HG03103 (cell line): ENCODE data around the gene EDNRB.

Source experiments
- ATAC-seq: cut with Tn5 transposase; IDR thresholded peaks from one replicate; pipeline ENCODE4 v1.9.1; 2021; ENCODE audit warnings: low read depth; ENCODE audit not compliant: unreplicated experiment

EDNRB gene

GRCh38 chr13:77898097-77898496 is 20.5 kb downstream of the EDNRB start:
- ATAC-seq: peak; percentile 99

DNA sequence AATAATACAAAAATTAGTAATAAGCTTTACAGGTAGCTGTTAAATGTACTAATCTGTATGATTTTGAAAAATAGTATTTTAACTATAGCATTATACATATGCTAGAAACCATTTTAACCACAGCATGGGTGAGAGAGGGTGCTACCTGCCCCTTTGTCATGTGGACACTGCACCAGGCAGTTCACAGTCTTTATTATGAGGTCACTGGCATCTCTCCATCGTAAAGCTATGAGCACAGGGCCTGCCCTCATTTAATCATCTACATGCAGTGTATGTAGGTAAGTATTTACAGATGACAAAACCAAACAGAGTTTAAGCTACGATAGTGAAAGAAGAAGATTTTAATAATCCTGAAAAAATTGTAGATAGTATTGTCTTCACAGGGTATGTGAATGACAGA is 21.7 kb downstream of the EDNRB start:
- ATAC-seq: no peak

DNA sequence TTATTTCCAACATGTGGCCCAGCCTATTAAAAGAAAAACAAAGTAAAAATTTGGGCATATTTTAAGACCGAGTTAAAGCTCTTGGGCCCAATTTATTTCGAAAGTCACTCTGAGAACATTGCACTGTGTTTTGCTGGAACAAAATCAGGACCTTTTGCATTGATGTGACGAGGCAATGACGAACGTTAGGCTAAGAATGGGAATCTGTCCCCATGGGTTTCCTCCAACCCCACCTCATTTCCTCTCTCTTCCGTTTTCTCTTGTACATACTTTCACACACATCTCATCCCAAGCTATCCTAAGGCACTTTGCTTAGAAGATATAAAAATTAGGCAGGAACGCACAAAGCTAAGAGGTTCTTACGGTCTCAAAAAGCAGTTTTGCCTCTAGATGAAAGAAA is 22.1 kb downstream of the EDNRB start:
- no peak for ATAC-seq

DNA sequence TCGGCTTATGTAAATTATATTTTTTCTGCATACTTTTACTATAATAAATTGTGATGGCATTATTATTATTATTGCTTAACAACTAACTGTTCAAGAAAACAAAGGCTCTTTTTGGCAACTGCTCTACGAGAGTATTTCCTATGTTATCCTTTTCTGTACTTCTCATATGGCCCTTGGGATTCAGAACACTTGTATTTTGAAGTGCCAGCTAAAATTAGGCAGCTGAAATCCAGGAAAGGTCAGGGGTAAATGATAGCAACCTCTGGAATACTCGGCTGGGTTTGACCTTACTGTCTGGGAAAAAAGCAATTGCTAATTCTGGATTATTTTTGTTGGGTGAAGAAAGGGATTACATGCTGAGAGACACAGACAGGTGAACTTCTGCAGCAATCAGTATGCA is 23.9 kb downstream of the EDNRB start:
- no peak for ATAC-seq

GRCh38 chr13:77893066-77893465 is 25.6 kb downstream of the EDNRB start:
- ATAC-seq: no peak

DNA sequence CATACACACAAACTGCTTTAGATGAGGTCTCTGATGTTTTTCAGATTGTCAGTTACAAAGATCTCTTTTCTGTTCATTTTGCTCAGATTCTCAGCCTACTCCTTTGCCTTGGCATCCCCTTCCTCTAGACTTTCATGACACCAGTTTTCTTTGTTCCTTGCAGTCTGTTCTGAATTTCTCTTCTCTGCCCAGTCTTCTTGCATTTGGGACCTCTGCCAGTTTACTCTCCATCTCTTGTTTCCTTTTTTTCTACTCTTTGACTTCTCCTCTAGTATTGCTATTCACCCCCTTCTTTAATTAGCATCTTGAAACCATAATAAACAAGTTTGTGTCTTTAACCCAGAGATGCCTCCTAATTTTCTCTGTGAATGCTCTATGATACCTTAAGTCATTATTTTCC is 26.1 kb downstream of the EDNRB start:
- ATAC-seq: no peak

- ATAC-seq: no peak
Observed at GRCh38 chr13:77891486-77891885, 27.1 kb downstream of the EDNRB start.

GRCh38 chr13:77891041-77891440 is 27.6 kb downstream of the EDNRB start:
- ATAC-seq: no peak

GRCh38 chr13:77883328-77883727 is 35.3 kb downstream of the EDNRB start:
- ATAC-seq: no peak

GRCh38 chr13:77878190-77878589 is 40.4 kb downstream of the EDNRB start:
- no peak for ATAC-seq

DNA sequence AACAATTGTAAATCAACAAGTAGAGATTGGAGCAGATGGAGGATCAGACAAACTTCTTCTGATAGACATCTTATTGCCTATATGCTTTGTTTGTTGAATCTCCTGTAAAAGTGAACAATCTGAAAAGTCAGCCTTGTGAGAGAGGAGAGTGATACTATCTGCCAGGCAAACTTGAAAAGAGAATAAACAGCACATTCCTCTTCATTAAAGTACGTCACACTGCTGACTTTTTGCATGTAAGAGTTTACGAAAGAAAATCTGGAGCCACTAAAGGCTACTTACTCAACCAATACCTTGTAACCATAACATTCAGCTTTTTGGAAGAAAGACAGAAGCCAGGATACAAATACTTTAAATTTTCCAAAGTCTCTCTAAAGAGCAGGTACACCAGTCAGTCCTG is 42.5 kb downstream of the EDNRB start:
- no peak for ATAC-seq

DNA sequence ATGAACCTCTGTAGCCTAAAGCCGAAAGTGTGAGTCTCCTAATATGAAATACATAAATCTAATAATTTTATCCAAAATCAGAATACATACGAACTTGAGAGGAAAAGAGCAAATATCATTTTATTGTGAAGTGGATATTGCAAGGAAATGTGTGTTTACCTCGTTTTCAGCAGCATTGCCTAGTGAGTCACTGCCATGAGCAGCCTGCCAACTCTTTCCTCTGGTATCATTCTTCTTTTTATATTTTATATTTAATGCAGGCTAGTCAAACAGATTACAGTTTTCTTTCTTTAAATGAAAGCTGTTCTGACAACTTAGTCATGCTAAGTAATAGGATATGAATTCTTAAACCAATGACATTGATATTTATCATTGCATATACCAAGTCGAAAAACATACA is 44.2 kb downstream of the EDNRB start:
- ATAC-seq: no peak

GRCh38 chr13:77872995-77873394 is 45.6 kb downstream of the EDNRB start:
- no peak for ATAC-seq

DNA sequence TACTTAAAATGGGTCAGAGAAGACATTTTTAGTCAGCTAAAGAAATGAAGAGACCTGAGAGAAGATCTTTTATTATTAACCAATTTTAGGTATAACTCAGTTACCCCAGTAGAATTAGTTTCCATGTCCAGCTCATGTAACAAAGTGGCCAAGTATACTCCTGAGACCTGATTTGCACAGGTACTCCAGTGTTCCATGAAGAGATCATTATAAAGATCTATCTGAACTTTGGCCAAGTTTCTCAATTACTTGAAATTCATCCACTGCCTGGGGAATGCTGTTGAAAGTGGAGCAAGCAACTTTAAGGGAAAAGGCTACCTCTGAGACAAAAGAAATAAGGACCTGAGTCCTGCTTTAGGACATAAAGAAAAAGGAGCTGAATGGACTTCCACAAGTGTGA is 47.0 kb downstream of the EDNRB start:
- no peak for ATAC-seq

DNA sequence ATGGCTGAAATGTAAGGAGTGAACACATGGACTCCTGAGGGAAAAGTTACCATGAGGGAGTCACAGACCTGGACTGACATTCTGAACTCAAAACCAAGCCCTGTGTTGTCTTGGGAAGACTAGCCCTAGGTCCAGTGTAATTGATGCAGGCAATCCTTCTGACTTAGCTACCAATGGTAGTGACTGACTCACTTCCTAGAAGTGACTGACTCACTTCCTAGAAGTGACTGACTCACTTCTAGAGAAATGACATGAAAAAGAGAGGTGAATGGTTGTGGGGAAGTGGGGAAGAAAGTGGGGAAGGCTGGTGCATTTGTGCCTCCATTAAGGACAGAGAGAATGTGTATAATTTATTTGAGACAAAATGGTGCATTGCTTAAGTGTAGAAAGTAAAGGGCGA is 49.9 kb downstream of the EDNRB start:
- ATAC-seq: no peak

DNA sequence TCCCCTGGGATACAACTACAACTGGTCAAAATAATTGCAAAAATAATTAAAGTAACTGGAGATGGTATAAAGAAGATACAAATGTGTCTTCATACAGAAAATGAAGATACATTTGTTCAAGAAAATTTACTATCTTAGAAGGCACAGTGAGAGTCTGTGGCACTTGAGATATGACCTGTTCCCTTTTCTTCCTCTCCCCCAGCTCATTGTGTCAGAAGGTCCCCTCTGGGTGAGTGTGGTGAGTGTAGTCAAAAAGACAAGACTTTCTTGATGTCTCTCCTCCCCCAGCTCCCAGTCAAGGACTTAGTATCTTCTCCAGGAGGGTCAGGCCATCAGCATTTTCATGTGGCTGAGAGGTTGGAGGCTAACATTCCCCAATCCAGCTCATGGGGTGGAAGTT is 51.7 kb downstream of the EDNRB start:
- ATAC-seq: no peak

DNA sequence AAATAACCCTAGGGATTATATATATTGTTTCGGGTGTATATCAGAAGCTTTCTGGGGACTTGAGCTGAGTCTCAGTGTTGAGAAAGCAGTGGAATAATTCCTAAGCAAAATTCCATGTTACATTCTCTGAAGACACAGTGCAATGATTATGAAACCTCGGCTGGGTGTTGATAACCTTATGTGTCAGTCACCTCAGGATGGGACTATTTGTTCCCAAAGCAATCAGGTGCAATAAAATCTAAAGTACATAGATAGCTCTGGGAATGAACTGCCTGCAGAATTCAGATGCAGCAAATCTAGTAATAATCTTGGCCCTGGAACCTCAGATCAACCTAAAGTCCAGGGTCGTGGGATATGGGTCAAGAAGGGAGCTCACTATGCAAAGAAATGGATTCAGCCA is 53.0 kb downstream of the EDNRB start:
- ATAC-seq: no peak

DNA sequence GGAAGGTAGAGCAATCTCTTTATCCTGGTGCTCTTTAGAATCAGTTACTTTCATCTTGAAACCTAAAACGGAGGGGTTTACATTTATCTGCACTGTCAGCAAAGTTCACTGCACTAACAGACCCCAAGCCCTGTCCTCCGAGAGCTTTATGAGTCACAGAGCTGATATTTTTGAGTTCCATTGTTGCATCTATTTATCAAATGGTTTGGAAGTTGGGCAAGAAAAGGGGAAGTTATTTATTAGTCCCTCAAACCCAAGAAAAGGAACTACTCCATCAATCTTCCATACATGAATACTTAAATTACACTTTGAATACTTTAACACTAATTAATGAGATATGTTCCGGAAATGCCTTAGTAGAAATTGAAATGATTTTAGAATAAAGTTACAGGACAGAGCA is 55.5 kb downstream of the EDNRB start:
- no peak for ATAC-seq

- no peak for ATAC-seq
Observed at GRCh38 chr13:77861741-77862140, 56.9 kb downstream of the EDNRB start.

DNA sequence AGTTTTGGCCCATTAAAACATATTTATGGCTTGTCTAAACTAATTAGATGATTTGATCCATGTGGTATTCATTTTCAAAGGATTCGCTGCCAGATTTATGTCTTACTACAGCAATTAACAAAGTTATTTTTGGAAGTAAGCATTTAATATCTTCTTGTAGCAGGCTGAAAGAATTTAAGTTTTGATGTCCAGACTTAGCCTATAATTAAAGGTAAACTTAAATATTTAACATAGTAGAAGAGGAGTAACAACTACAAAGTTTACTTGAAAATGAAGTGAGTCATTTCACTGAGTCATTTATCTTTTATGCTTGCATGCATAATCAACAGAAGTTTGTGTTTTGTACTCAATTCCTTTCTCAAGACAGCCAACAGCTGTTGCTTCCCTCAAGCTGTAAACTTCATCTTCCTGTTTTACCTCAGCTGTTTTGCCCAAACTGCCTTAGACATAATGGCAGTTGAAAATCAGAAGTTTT is 58.1 kb downstream of the EDNRB start:
- ATAC-seq: no peak

- ATAC-seq: no peak
Observed at GRCh38 chr13:77859450-77859849, 59.2 kb downstream of the EDNRB start.

GRCh38 chr13:77857531-77858209 is 61.0 kb downstream of the EDNRB start:
- ATAC-seq: no peak

GRCh38 chr13:77853703-77854102 is 64.9 kb downstream of the EDNRB start:
- ATAC-seq: no peak
